Keratinocyte (primary cell): ENCODE measurements around the gene RNF44.

Source experiments
- CTCF ChIP-seq, 3 experiments: IDR thresholded peaks in 1 of 3; conservative IDR thresholded peaks in 1 of 3; optimal IDR thresholded peaks in 1 of 3; 2 replicates in 2 of 3; 3 replicates in 1 of 3; pipeline versions ENCODE3 to v1.5.1; 2011; ENCODE audit warnings: low read length in 3 of 3, mild to moderate bottlenecking in 3 of 3, moderate library complexity in 2 of 3, control low read depth in 1 of 3, inconsistent platforms in 1 of 3; ENCODE audit not compliant: insufficient read depth in 2 of 3; ENCODE audit errors: extremely low read depth in 1 of 3
- EZH2 ChIP-seq: IDR thresholded peaks from one replicate; pipeline ENCODE4 v1.6.1; 2012; ENCODE audit warnings: inconsistent platforms, mild to moderate bottlenecking, low read length, moderate library complexity

GRCh38 chr5:176570044-176570443 lies 32.8 kb upstream of the RNF44 start:
- TF ChIP-seq CTCF (optimal IDR thresholded peaks at IDR 0.05 in 1 of 3, IDR thresholded peaks at IDR 0.05 in 1 of 3, conservative IDR thresholded peaks at IDR 0.05 in 1 of 3; ENCODE audit: extremely low read depth in 1 of 3, insufficient read depth in 2 of 3, low read length in 3 of 3) (peak in 2 of 3 experiments; percentile 5 to 16), EZH2 (no peak)
